Keratinocyte (primary cell): Measurements from ENCODE around the gene CEBPG. TPM values are rescaled to one million over a fixed set of nuclear protein-coding genes. Genes with fewer than 3 reads are reported as not detected.

Experiments used
- DNase-seq: peaks from one replicate; pipeline ENCODE4 v3.0.0-alpha.2; 2011; ENCODE audit warnings: low read depth, missing footprints, low spot score
- FAIRE-seq: peaks from 2 replicates; lab custom pipeline; 2011; peaks lifted over from hg19 to GRCh38; lab: Jason Lieb, UNC
- H2AFZ ChIP-seq: 2 replicates; pipeline ENCODE4 v1.6.0; 2012; ENCODE audit warnings: low read length, control low read depth, inconsistent platforms; ENCODE audit not compliant: control insufficient read depth
- H3K27ac ChIP-seq: 2 replicates; pipeline ENCODE4 v1.5.1; 2011; ENCODE audit warnings: low read length; ENCODE audit not compliant: control insufficient read depth, insufficient read depth
- H3K27me3 ChIP-seq: 3 replicates; pipeline ENCODE4 v1.6.0; 2011; ENCODE audit warnings: low read length; ENCODE audit not compliant: control insufficient read depth, insufficient read depth; ENCODE audit errors: extremely low read depth
- H3K36me3 ChIP-seq, 2 experiments: 2 replicates in 1 of 2; 3 replicates in 1 of 2; pipeline ENCODE4 v1.5.1; 2011; ENCODE audit warnings: low read length in 2 of 2, mild to moderate bottlenecking in 1 of 2; ENCODE audit not compliant: control insufficient read depth in 2 of 2, insufficient read depth in 2 of 2; ENCODE audit errors: extremely low read depth in 1 of 2
- H3K4me1 ChIP-seq: 3 replicates; pipeline ENCODE4 v1.5.1; 2011; ENCODE audit warnings: low read length; ENCODE audit not compliant: control insufficient read depth, insufficient read depth; ENCODE audit errors: extremely low read depth
- H3K4me2 ChIP-seq: 3 replicates; pipeline ENCODE4 v1.6.0; 2011; ENCODE audit warnings: low read depth, low read length; ENCODE audit not compliant: control insufficient read depth, insufficient read depth; ENCODE audit errors: extremely low read depth
- H3K4me3 ChIP-seq, 3 experiments: fragments of 200-600 bp in 1 of 3; sonication (generic) in 1 of 3; 2 replicates in 2 of 3; 3 replicates in 1 of 3; pipeline ENCODE4 v1.5.1; 2011 to 2016; ENCODE audit warnings: low read length in 3 of 3, mild to moderate bottlenecking in 3 of 3, control low read depth in 2 of 3, inconsistent platforms in 1 of 3, low read depth in 1 of 3, mixed read lengths in 1 of 3, mixed run types in 1 of 3, moderate library complexity in 1 of 3; ENCODE audit not compliant: control insufficient read depth in 2 of 3, insufficient read depth in 2 of 3; ENCODE audit errors: extremely low read depth in 1 of 3
- H3K79me2 ChIP-seq: 2 replicates; pipeline ENCODE4 v1.6.0; 2012; ENCODE audit warnings: low read length; ENCODE audit not compliant: control insufficient read depth, insufficient read depth
- H3K9ac ChIP-seq: 3 replicates; pipeline ENCODE4 v1.6.0; 2011; ENCODE audit warnings: low read length; ENCODE audit not compliant: control insufficient read depth, insufficient read depth; ENCODE audit errors: extremely low read depth
- H3K9me1 ChIP-seq: 3 replicates; pipeline ENCODE4 v1.6.0; 2011; ENCODE audit warnings: low read length; ENCODE audit not compliant: control insufficient read depth, insufficient read depth; ENCODE audit errors: extremely low read depth
- H3K9me3 ChIP-seq: 2 replicates; pipeline ENCODE4 v1.5.1; 2012; ENCODE audit warnings: low read depth, low read length; ENCODE audit not compliant: control insufficient read depth
- H4K20me1 ChIP-seq: 3 replicates; pipeline ENCODE4 v1.6.0; 2011; ENCODE audit warnings: low read length; ENCODE audit not compliant: control insufficient read depth, insufficient read depth; ENCODE audit errors: extremely low read depth
- CTCF ChIP-seq, 3 experiments: IDR thresholded peaks in 1 of 3; conservative IDR thresholded peaks in 1 of 3; optimal IDR thresholded peaks in 1 of 3; 2 replicates in 2 of 3; 3 replicates in 1 of 3; pipeline versions ENCODE3 to v1.5.1; 2011; ENCODE audit warnings: low read length in 3 of 3, mild to moderate bottlenecking in 3 of 3, moderate library complexity in 2 of 3, control low read depth in 1 of 3, inconsistent platforms in 1 of 3; ENCODE audit not compliant: insufficient read depth in 2 of 3; ENCODE audit errors: extremely low read depth in 1 of 3
- EZH2 ChIP-seq: IDR thresholded peaks from one replicate; pipeline ENCODE4 v1.6.1; 2012; ENCODE audit warnings: inconsistent platforms, mild to moderate bottlenecking, low read length, moderate library complexity
- dilution Hi-C: fragments of 300-500 bp; cut with MboI; formaldehyde crosslinking; loops from one replicate; pipeline ENCODE4 v1.7.0; 2020; ENCODE audit warnings: low sequenced_read_pairs; ENCODE audit not compliant: extremely low pct_ligation_motif_present
- polyA plus RNA-seq, 5 experiments: library from polyadenylated mRNA; depleted of rRNA in 3 of 5; stranded (reverse) in 3 of 5; stranded (forward) in 1 of 5; unstranded in 1 of 5; fragments of >200 nt; gene quantifications; 1 replicate in 1 of 5; 2 replicates in 3 of 5; 3 replicates in 1 of 5; pipeline versions ENCODE4 v1.2.1 to v1.2.3, GENCODE V29; 2011 to 2012; ENCODE audit warnings: missing spikeins in 2 of 5, low read depth in 1 of 5, low replicate concordance in 1 of 5

CEBPG gene
- polyA plus RNA-seq, 1 donor (not counting 4 experiments of a cell fraction or from before 2014, with no cell fraction given) = 31.9 TPM

GRCh38 chr19:33428627-33429125, 55.2 kb downstream of the CEBPG start:
- Histone ChIP-seq H3K27me3 (peaks cover 11% of the 10 kb centered on the region), H3K4me2 (no peak overlapping the region), H3K9me1 (no peaks in the 10 kb centered on the region), H3K4me1 (no peaks in the 10 kb centered on the region), H4K20me1 (no peaks in the 10 kb centered on the region), H3K79me2 (no peaks in the 10 kb centered on the region), H3K27ac (no peak overlapping the region), H3K4me3 (no peak overlapping the region), H2AFZ (no peak overlapping the region), H3K36me3 (peaks cover 0 to 1% of the 10 kb centered on the region in 2 experiments), H3K9me3 (no peaks in the 10 kb centered on the region), H3K9ac (no peak overlapping the region)
- TF ChIP-seq EZH2 (no peak), CTCF (optimal IDR thresholded peaks at IDR 0.05 in 1 of 3, IDR thresholded peaks at IDR 0.05 in 1 of 3, conservative IDR thresholded peaks at IDR 0.05 in 1 of 3; ENCODE audit: extremely low read depth in 1 of 3, insufficient read depth in 2 of 3, low read length in 3 of 3) (no peak)
- FAIRE-seq (no peak), DNase-seq (no peak)
- dilution Hi-C loops = no loop called here

- Histone ChIP-seq H3K9ac (no peak overlapping the region), H3K36me3 (peaks cover 0 to 1% of the 10 kb centered on the region in 2 experiments), H3K79me2 (no peaks in the 10 kb centered on the region), H3K4me1 (no peaks in the 10 kb centered on the region), H3K4me3 (no peak overlapping the region), H3K27ac (no peak overlapping the region), H3K9me1 (no peaks in the 10 kb centered on the region), H3K27me3 (peaks cover 11% of the 10 kb centered on the region), H3K4me2 (no peak overlapping the region), H4K20me1 (no peaks in the 10 kb centered on the region), H2AFZ (no peak overlapping the region), H3K9me3 (no peaks in the 10 kb centered on the region)
- dilution Hi-C loops = no loop called here
- DNase-seq (no peak), FAIRE-seq (no peak)
- TF ChIP-seq CTCF (optimal IDR thresholded peaks at IDR 0.05 in 1 of 3, IDR thresholded peaks at IDR 0.05 in 1 of 3, conservative IDR thresholded peaks at IDR 0.05 in 1 of 3; ENCODE audit: extremely low read depth in 1 of 3, insufficient read depth in 2 of 3, low read length in 3 of 3) = no peak
- no peak for TF ChIP-seq EZH2
Observed at GRCh38 chr19:33429891-33430673, 56.6 kb downstream of the CEBPG start.
